T-cell (primary cell): ENCODE results near the gene EVI5. TPM values are rescaled to one million over a fixed set of nuclear protein-coding genes. Genes with fewer than 3 reads are reported as not detected.

Source experiments
- ATAC-seq, 4 experiments: fragments of 200-7000 bp in 3 of 4; fragments of 150-1000 bp in 1 of 4; cut with Tn5 transposase; replicated peaks in 1 of 4; 1 replicate in 3 of 4; 2 replicates in 1 of 4; pipeline ENCODE4 v1.10.0; 2021; ENCODE audit warnings: moderate library complexity in 3 of 4, mild to moderate bottlenecking in 2 of 4, moderate number of reproducible peaks in 1 of 4
- CTCF ChIA-PET, 2 donors: fragments of 300-600 bp; sonication (Branson Sonifier 250); formaldehyde crosslinking; loops; one replicate each; lab custom pipeline; 2022; ENCODE audit warnings: antibody characterized with exemption in 2 of 2; lab: Charles Lee
- POLR2A ChIA-PET, 2 donors: fragments of 300-600 bp; sonication (Branson Sonifier 250); formaldehyde crosslinking; loops; one replicate each; lab custom pipeline; 2022; ENCODE audit warnings: antibody characterized with exemption in 2 of 2; lab: Charles Lee
- DNase-seq, 35 experiments: peaks; one replicate each; pipeline versions ENCODE4 v3.0.0 to v3.0.0-alpha.2; 2013 to 2023
- H3K27ac ChIP-seq: one replicate; pipeline ENCODE4 v1.5.1; 2013; ENCODE audit warnings: low read length
- H3K27me3 ChIP-seq, 2 experiments: replicated peaks in 1 of 2; 1 replicate in 1 of 2; 2 replicates in 1 of 2; pipeline versions ENCODE4 v1.6.1 to v1.7.0; 2013; ENCODE audit warnings: low read length in 1 of 2, mixed read lengths in 1 of 2; ENCODE audit not compliant: control insufficient read depth in 2 of 2, insufficient read depth in 2 of 2; ENCODE audit errors: extremely low read depth in 1 of 2
- H3K36me3 ChIP-seq, 2 donors: 1 replicate in 1 of 2; 2 replicates in 1 of 2; pipeline versions ENCODE4 v1.6.1 to v1.7.0; 2013; ENCODE audit warnings: low read length in 1 of 2; ENCODE audit not compliant: control insufficient read depth in 2 of 2, insufficient read depth in 1 of 2; ENCODE audit errors: extremely low read depth in 1 of 2
- H3K4me1 ChIP-seq, 2 experiments: 1 replicate in 1 of 2; 2 replicates in 1 of 2; pipeline versions ENCODE4 v1.6.1 to v1.7.0; 2013; ENCODE audit warnings: low read length in 2 of 2, mixed read lengths in 1 of 2; ENCODE audit not compliant: insufficient read depth in 2 of 2, control insufficient read depth in 1 of 2; ENCODE audit errors: extremely low read depth in 1 of 2
- H3K4me3 ChIP-seq, 2 donors: 1 replicate in 1 of 2; 2 replicates in 1 of 2; pipeline versions ENCODE4 v1.5.1 to v1.7.0; 2013; ENCODE audit warnings: mild to moderate bottlenecking in 2 of 2, low read length in 1 of 2, moderate library complexity in 1 of 2; ENCODE audit not compliant: control insufficient read depth in 1 of 2; ENCODE audit errors: extremely low read depth in 1 of 2
- H3K9me3 ChIP-seq: 2 replicates; pipeline ENCODE4 v1.7.0; 2013
- H3K27ac Mint-ChIP-seq, 2 donors: one replicate each; pipeline ENCODE4 v1.8.0; 2020 to 2021; ENCODE audit warnings: mild to moderate bottlenecking in 2 of 2, mixed read lengths in 2 of 2
- H3K27me3 Mint-ChIP-seq, 2 donors: one replicate each; pipeline ENCODE4 v1.8.0; 2021 to 2022; ENCODE audit warnings: mixed read lengths in 2 of 2
- H3K36me3 Mint-ChIP-seq: one replicate; pipeline ENCODE4 v1.8.0; 2021; ENCODE audit warnings: mixed read lengths
- H3K4me1 Mint-ChIP-seq, 3 donors: one replicate each; pipeline ENCODE4 v1.8.0; 2020 to 2022; ENCODE audit warnings: mixed read lengths in 3 of 3, mild to moderate bottlenecking in 1 of 3
- H3K4me3 Mint-ChIP-seq, 3 donors: one replicate each; pipeline ENCODE4 v1.8.0; 2020 to 2022; ENCODE audit warnings: mild to moderate bottlenecking in 3 of 3, mixed read lengths in 3 of 3, moderate library complexity in 3 of 3
- H3K9me3 Mint-ChIP-seq, 3 donors: one replicate each; pipeline ENCODE4 v1.8.0; 2020 to 2022; ENCODE audit warnings: mixed read lengths in 3 of 3
- WGBS: methylation state at CpG from one replicate; pipeline ENCODE4 v1.1.5; 2013; ENCODE audit warnings: missing lambda C conversion rate; ENCODE audit not compliant: insufficient coverage; 5-methylcytosine and 5-hydroxymethylcytosine counted together
- total RNA-seq, 35 experiments: library from RNA in 6 of 35; stranded (reverse) in 6 of 35; fragments of 120-200 nt in 1 of 35; gene quantifications; one replicate each; pipeline versions ENCODE4 v1.2.1 to v1.2.4 and lab custom pipeline; 2013 to 2026

EVI5 gene
- total RNA-seq, 5 donors from 2014 or later (not counting 1 experiment from before 2014, with no cell fraction given): 1.5 to 2.4 (median 2.0) TPM

GRCh38 chr1:92509619-92510018 lies 275.3 kb downstream of the EVI5 start:
- whole genome bisulfite sequencing: no CpG with 5 or more reads among the region's 1 CpG
- Histone ChIP-seq H3K36me3 (no peaks in the 10 kb centered on the region), H3K27ac (no peak overlapping the region), H3K9me3 (no peaks in the 10 kb centered on the region), H3K4me3 (no peak overlapping the region), H3K4me1 (peaks cover 4% of the 10 kb centered on the region in 2 experiments), H3K27me3 (no peaks in the 10 kb centered on the region)
- Mint-ChIP-seq H3K9me3 (peaks cover 0 to 3% (median 0%) of the 10 kb centered on the region in 3 donors), H3K4me1 (peaks cover 5 to 9% (median 8%) of the 10 kb centered on the region in 3 donors), H3K4me3 (no peak overlapping the region), H3K27ac (no peak overlapping the region), H3K36me3 (peaks cover 3% of the 10 kb centered on the region), H3K27me3 (no peaks in the 10 kb centered on the region)
- ATAC-seq: no peak
- CTCF ChIA-PET: no interaction called here
- no peak for DNase-seq
- POLR2A ChIA-PET: interaction anchor here in 1 of 2 donors (0.5 kb wide), 1 partner anchor 15 kb away, joined by 9 read pairs; no protein-coding TSS in a partner anchor

- H3K27ac ChIP-seq: no peak overlapping the region
- no peaks in the 10 kb centered on the region for H3K36me3 ChIP-seq
- H3K27ac Mint-ChIP-seq: peak overlapping the region in 1 of 2 donors; percentile 5
- 95% methylated on average over 2 of the region's 6 CpGs for WGBS
- POLR2A ChIA-PET: no interaction called here
- no peak overlapping the region for H3K4me3 Mint-ChIP-seq
- no peaks in the 10 kb centered on the region for H3K27me3 Mint-ChIP-seq
- H3K36me3 Mint-ChIP-seq: no peaks in the 10 kb centered on the region
- no peaks in the 10 kb centered on the region for H3K27me3 ChIP-seq
- DNase-seq (no peak), ATAC-seq (peak in 1 of 4 experiments; percentile 20)
- no peak overlapping the region for H3K4me3 ChIP-seq
- H3K4me1 Mint-ChIP-seq: peaks cover 16 to 20% (median 19%) of the 10 kb centered on the region in 3 donors
- CTCF ChIA-PET: no interaction called here
- H3K9me3 ChIP-seq: no peaks in the 10 kb centered on the region
- H3K4me1 ChIP-seq: peaks cover 4 to 9% of the 10 kb centered on the region in 2 experiments
- H3K9me3 Mint-ChIP-seq: peaks cover 0 to 3% (median 0%) of the 10 kb centered on the region in 3 donors
These were observed 279.8 kb downstream of the EVI5 start for GRCh38 chr1:92505015-92505692.

- Histone ChIP-seq H3K4me1 (peaks cover 4 to 9% of the 10 kb centered on the region in 2 experiments), H3K4me3 (no peak overlapping the region), H3K9me3 (no peaks in the 10 kb centered on the region), H3K27ac (no peak overlapping the region), H3K27me3 (no peaks in the 10 kb centered on the region), H3K36me3 (no peaks in the 10 kb centered on the region)
- ChIA-PET CTCF (no interaction called here), POLR2A (no interaction called here)
- Mint-ChIP-seq H3K9me3 (peaks cover 0 to 3% (median 0%) of the 10 kb centered on the region in 3 donors), H3K4me1 (peaks cover 16 to 20% (median 19%) of the 10 kb centered on the region in 3 donors), H3K27me3 (no peaks in the 10 kb centered on the region), H3K36me3 (no peaks in the 10 kb centered on the region), H3K4me3 (no peak overlapping the region), H3K27ac (peak overlapping the region in 1 of 2 donors; percentile 5)
- WGBS: 48% methylated on average over 6 of the region's 8 CpGs
- DNase-seq (no peak), ATAC-seq (peak in 2 of 4 experiments; percentile 27 to 38)
These were observed 280.5 kb downstream of the EVI5 start for GRCh38 chr1:92504291-92505014.

GRCh38 chr1:92503926-92504285 lies 281.0 kb downstream of the EVI5 start:
- CTCF ChIA-PET: no interaction called here
- Histone ChIP-seq H3K27ac (no peak overlapping the region), H3K36me3 (no peaks in the 10 kb centered on the region), H3K4me1 (peaks cover 4 to 9% of the 10 kb centered on the region in 2 experiments), H3K4me3 (no peak overlapping the region), H3K9me3 (no peaks in the 10 kb centered on the region), H3K27me3 (no peaks in the 10 kb centered on the region)
- WGBS: no CpG with 5 or more reads among the region's 6 CpGs
- H3K4me3 Mint-ChIP-seq: no peak overlapping the region
- peak overlapping the region in 1 of 2 donors; percentile 5 for H3K27ac Mint-ChIP-seq
- POLR2A ChIA-PET: no interaction called here
- peaks cover 16 to 21% (median 19%) of the 10 kb centered on the region in 3 donors for H3K4me1 Mint-ChIP-seq
- ATAC-seq (no peak), DNase-seq (no peak)
- H3K9me3 Mint-ChIP-seq: peaks cover 0 to 3% (median 0%) of the 10 kb centered on the region in 3 donors
- no peaks in the 10 kb centered on the region for H3K27me3 Mint-ChIP-seq
- H3K36me3 Mint-ChIP-seq: no peaks in the 10 kb centered on the region

- H3K4me1 Mint-ChIP-seq: peaks cover 16 to 23% (median 19%) of the 10 kb centered on the region in 3 donors
- DNase-seq (no peak), ATAC-seq (no peak)
- no peak overlapping the region for H3K27ac Mint-ChIP-seq
- Histone ChIP-seq H3K27ac (no peak overlapping the region), H3K9me3 (no peaks in the 10 kb centered on the region), H3K27me3 (no peaks in the 10 kb centered on the region), H3K4me1 (peaks cover 4 to 9% of the 10 kb centered on the region in 2 experiments), H3K4me3 (no peak overlapping the region), H3K36me3 (no peaks in the 10 kb centered on the region)
- H3K36me3 Mint-ChIP-seq: no peaks in the 10 kb centered on the region
- POLR2A ChIA-PET: interaction anchor here in 1 of 2 donors (0.6 kb wide), 4 partner anchors 30 to 82 kb away, joined by 5 to 9 read pairs (median 6); no protein-coding TSS in a partner anchor
- no peaks in the 10 kb centered on the region for H3K27me3 Mint-ChIP-seq
- H3K4me3 Mint-ChIP-seq: no peak overlapping the region
- 100% methylated on average over 2 of the region's 6 CpGs for WGBS
- CTCF ChIA-PET: no interaction called here
- peaks cover 0 to 3% (median 0%) of the 10 kb centered on the region in 3 donors for H3K9me3 Mint-ChIP-seq
These were observed 281.6 kb downstream of the EVI5 start for GRCh38 chr1:92503043-92503925.

GRCh38 chr1:92502247-92502646 lies 282.7 kb downstream of the EVI5 start:
- no peaks in the 10 kb centered on the region for H3K36me3 Mint-ChIP-seq
- H3K4me3 Mint-ChIP-seq: no peak overlapping the region
- Histone ChIP-seq H3K27ac (no peak overlapping the region), H3K4me1 (peaks cover 4 to 9% of the 10 kb centered on the region in 2 experiments), H3K36me3 (no peaks in the 10 kb centered on the region), H3K27me3 (no peaks in the 10 kb centered on the region), H3K9me3 (no peaks in the 10 kb centered on the region), H3K4me3 (no peak overlapping the region)
- H3K9me3 Mint-ChIP-seq: peaks cover 0 to 3% (median 0%) of the 10 kb centered on the region in 3 donors
- H3K27me3 Mint-ChIP-seq: no peaks in the 10 kb centered on the region
- ATAC-seq: no peak
- DNase-seq: no peak
- POLR2A ChIA-PET: interaction anchor here in 1 of 2 donors (0.6 kb wide), 3 partner anchors 31 to 54 kb away, joined by 5 to 9 read pairs (median 5); no protein-coding TSS in a partner anchor
- peaks cover 16 to 23% (median 19%) of the 10 kb centered on the region in 3 donors for H3K4me1 Mint-ChIP-seq
- H3K27ac Mint-ChIP-seq: no peak overlapping the region
- CTCF ChIA-PET: no interaction called here
